ENCODE data around the gene PPP1R16B.

PPP1R16B gene

GRCh38 chr20:38903335-38903734 is 97.8 kb downstream of the PPP1R16B start:
- no peaks in the 10 kb centered on the region for H3K36me3 ChIP-seq (replicated peaks)
- in situ Hi-C loops (cut with HindIII; ENCODE audit: low pct_ligation_motif_present, low sequenced_read_pairs) = no loop called here
- TF ChIP-seq, protein P1, sequence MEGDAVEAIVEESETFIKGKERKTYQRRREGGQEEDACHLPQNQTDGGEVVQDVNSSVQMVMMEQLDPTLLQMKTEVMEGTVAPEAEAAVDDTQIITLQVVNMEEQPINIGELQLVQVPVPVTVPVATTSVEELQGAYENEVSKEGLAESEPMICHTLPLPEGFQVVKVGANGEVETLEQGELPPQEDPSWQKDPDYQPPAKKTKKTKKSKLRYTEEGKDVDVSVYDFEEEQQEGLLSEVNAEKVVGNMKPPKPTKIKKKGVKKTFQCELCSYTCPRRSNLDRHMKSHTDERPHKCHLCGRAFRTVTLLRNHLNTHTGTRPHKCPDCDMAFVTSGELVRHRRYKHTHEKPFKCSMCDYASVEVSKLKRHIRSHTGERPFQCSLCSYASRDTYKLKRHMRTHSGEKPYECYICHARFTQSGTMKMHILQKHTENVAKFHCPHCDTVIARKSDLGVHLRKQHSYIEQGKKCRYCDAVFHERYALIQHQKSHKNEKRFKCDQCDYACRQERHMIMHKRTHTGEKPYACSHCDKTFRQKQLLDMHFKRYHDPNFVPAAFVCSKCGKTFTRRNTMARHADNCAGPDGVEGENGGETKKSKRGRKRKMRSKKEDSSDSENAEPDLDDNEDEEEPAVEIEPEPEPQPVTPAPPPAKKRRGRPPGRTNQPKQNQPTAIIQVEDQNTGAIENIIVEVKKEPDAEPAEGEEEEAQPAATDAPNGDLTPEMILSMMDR (IDR thresholded peaks at IDR 0.05; ENCODE audit: low read depth, low read length, missing control alignments) = no peak
- no peak overlapping the region for H3K27ac ChIP-seq
- H3K4me3 ChIP-seq (ENCODE audit: low read depth, low read length) = no peak overlapping the region
- DNase-seq = no peak
- H3K27me3 ChIP-seq (replicated peaks) = no peaks in the 10 kb centered on the region

DNA sequence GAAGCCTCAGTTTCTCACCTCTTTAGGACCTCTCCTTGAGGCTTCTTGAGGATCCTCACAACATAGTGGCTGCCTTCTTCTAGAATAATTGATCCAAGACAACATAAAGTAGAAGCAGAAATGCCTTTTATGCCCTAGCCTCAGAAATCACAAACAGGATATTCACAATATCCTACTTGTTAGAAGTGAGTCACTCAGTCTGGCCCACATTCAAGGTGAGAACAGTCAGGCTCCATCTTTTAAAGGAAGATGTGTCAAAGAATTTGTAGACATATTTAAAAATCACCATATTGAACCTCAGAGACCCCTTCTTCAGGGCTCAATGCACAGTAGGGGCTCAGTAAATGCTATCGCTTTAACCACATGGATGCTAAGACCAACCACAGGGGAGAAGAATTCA is 99.9 kb downstream of the PPP1R16B start:
- in situ Hi-C loops (cut with HindIII; ENCODE audit: low pct_ligation_motif_present, low sequenced_read_pairs) = no loop called here
- no peaks in the 10 kb centered on the region for H3K36me3 ChIP-seq (replicated peaks)
- H3K27ac ChIP-seq = no peak overlapping the region
- no peaks in the 10 kb centered on the region for H3K27me3 ChIP-seq (replicated peaks)
- no peak for DNase-seq
- H3K4me3 ChIP-seq (ENCODE audit: low read depth, low read length) = no peak overlapping the region
- TF ChIP-seq, protein P1 (IDR thresholded peaks at IDR 0.05; ENCODE audit: low read depth, low read length, missing control alignments) = no peak

- no peak overlapping the region for H3K4me3 ChIP-seq (ENCODE audit: low read depth, low read length)
Observed at GRCh38 chr20:38907918-38908677, 102.6 kb downstream of the PPP1R16B start.

GRCh38 chr20:38915355-38915754 is 109.9 kb downstream of the PPP1R16B start:
- no peak for DNase-seq
- H3K27ac ChIP-seq = no peak overlapping the region
- no peaks in the 10 kb centered on the region for H3K36me3 ChIP-seq (replicated peaks)
- TF ChIP-seq, protein P1 (IDR thresholded peaks at IDR 0.05; ENCODE audit: low read depth, low read length, missing control alignments) = no peak
- H3K4me3 ChIP-seq (ENCODE audit: low read depth, low read length) = no peak overlapping the region
- peaks cover 4% of the 10 kb centered on the region for H3K27me3 ChIP-seq (replicated peaks)
- in situ Hi-C loops (cut with HindIII; ENCODE audit: low pct_ligation_motif_present, low sequenced_read_pairs) = no loop called here

More at GRCh38 chr20:38907918-38908677, 102.6 kb downstream of the PPP1R16B start:
- in situ Hi-C loops (cut with HindIII; ENCODE audit: low pct_ligation_motif_present, low sequenced_read_pairs) = no loop called here
- TF ChIP-seq, protein P1 (IDR thresholded peaks at IDR 0.05; ENCODE audit: low read depth, low read length, missing control alignments) = no peak
- DNase-seq = no peak
- Histone ChIP-seq H3K27me3 (replicated peaks) (no peaks in the 10 kb centered on the region), H3K36me3 (replicated peaks) (no peaks in the 10 kb centered on the region), H3K27ac (no peak overlapping the region)

- H3K36me3 ChIP-seq (replicated peaks) = no peaks in the 10 kb centered on the region
- in situ Hi-C loops (cut with HindIII; ENCODE audit: low pct_ligation_motif_present, low sequenced_read_pairs) = no loop called here
- TF ChIP-seq, protein P1 (IDR thresholded peaks at IDR 0.05; ENCODE audit: low read depth, low read length, missing control alignments) = no peak
- no peak overlapping the region for H3K27ac ChIP-seq
- no peak overlapping the region for H3K4me3 ChIP-seq (ENCODE audit: low read depth, low read length)
- no peak for DNase-seq
- H3K27me3 ChIP-seq (replicated peaks) = peaks cover 8% of the 10 kb centered on the region
Observed at GRCh38 chr20:38917657-38918056, 112.2 kb downstream of the PPP1R16B start.

DNA sequence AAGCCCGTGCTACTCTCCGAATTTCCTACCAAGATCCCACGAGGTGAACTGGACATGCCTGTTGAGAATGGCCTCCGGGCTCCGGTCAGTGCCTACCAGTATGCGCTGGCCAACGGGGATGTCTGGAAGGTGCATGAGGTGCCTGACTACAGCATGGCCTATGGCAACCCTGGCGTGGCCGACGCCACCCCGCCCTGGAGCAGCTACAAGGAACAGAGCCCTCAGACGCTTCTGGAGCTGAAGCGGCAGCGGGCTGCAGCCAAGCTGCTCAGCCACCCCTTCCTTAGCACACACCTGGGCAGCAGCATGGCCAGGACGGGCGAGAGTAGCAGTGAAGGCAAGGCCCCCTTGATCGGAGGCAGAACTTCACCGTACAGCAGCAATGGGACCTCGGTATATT is 112.7 kb downstream of the PPP1R16B start:
- Histone ChIP-seq H3K27me3 (replicated peaks) (peaks cover 8% of the 10 kb centered on the region), H3K36me3 (replicated peaks) (no peaks in the 10 kb centered on the region), H3K4me3 (ENCODE audit: low read depth, low read length) (no peak overlapping the region), H3K27ac (no peak overlapping the region)
- DNase-seq = no peak
- TF ChIP-seq, protein P1 (IDR thresholded peaks at IDR 0.05; ENCODE audit: low read depth, low read length, missing control alignments) = no peak
- in situ Hi-C loops (cut with HindIII; ENCODE audit: low pct_ligation_motif_present, low sequenced_read_pairs) = no loop called here

Measured in brain microvascular endothelial cell (primary cell).